SKM-1 (cell line): ENCODE data around the gene CCDC197.

Source experiments
- DNase-seq: peaks from one replicate; lab custom pipeline; 2025; ENCODE audit not compliant: unreplicated experiment; lab: John Stamatoyannopoulos, UW

Gene CCDC197

GRCh38 chr14:94054936-94055335, 57.8 kb downstream of the CCDC197 start:
- DNase-seq: no peak

GRCh38 chr14:94056579-94057308, 59.6 kb downstream of the CCDC197 start:
- DNase-seq: no peak

- no peak for DNase-seq
Measured at GRCh38 chr14:94058128-94058673, 61.1 kb downstream of the CCDC197 start.
